GM23338 (cell line): ENCODE data around the gene YWHAQ. TPM values are rescaled to one million over a fixed set of nuclear protein-coding genes. Genes with fewer than 3 reads are reported as not detected.
"Not testable (repeated sequence)": the region's sequence is repeated elsewhere in the genome, so short reads cannot be mapped to it uniquely, and the experiment has no call there.

Experiments
- ATAC-seq: fragments of 200-7000 bp; cut with Tn5 transposase; 3 replicates; pipeline ENCODE4 v1.9.1; 2020
- DNase-seq: peaks from one replicate; pipeline ENCODE4 v3.0.0-alpha.2; 2015; ENCODE audit warnings: low spot score
- H2AFZ ChIP-seq: fragments of 200-600 bp; sonication (generic); 2 replicates; pipeline ENCODE4 v1.8.0; 2016; ENCODE audit warnings: antibody characterized with exemption, mild to moderate bottlenecking, moderate library complexity
- H3F3A ChIP-seq: fragments of 200-600 bp; sonication (generic); replicated peaks from 2 replicates; pipeline ENCODE4 v1.8.0; 2017; ENCODE audit warnings: antibody characterized with exemption, mixed run types, low read depth
- H3K27ac ChIP-seq: fragments of 200-600 bp; sonication (generic); 2 replicates; pipeline ENCODE4 v1.6.1; 2016; ENCODE audit warnings: low read depth
- H3K27me3 ChIP-seq: fragments of 200-600 bp; sonication (generic); 2 replicates; pipeline ENCODE4 v1.8.0; 2016; ENCODE audit warnings: mild to moderate bottlenecking, mixed run types, moderate library complexity; ENCODE audit not compliant: insufficient read depth
- H3K36me3 ChIP-seq: fragments of 200-600 bp; sonication (generic); 2 replicates; pipeline ENCODE4 v1.8.0; 2016; ENCODE audit warnings: mild to moderate bottlenecking; ENCODE audit not compliant: insufficient read depth
- H3K4me1 ChIP-seq: fragments of 200-600 bp; sonication (generic); 2 replicates; pipeline ENCODE4 v1.8.0; 2016; ENCODE audit warnings: mild to moderate bottlenecking, moderate library complexity; ENCODE audit not compliant: insufficient read depth
- H3K4me2 ChIP-seq: fragments of 200-600 bp; sonication (generic); 2 replicates; pipeline ENCODE4 v1.7.1; 2017; ENCODE audit warnings: mixed run types
- H3K4me3 ChIP-seq: fragments of 200-600 bp; sonication (generic); 2 replicates; pipeline ENCODE4 v1.6.1; 2016; ENCODE audit warnings: mixed run types
- H3K79me2 ChIP-seq: fragments of 200-600 bp; sonication (generic); replicated peaks from 2 replicates; pipeline ENCODE4 v1.8.0; 2017; ENCODE audit warnings: mild to moderate bottlenecking; ENCODE audit not compliant: insufficient read depth
- H3K9me2 ChIP-seq: fragments of 200-600 bp; sonication (generic); 2 replicates; pipeline ENCODE4 v1.8.0; 2017; ENCODE audit not compliant: insufficient read depth
- H4K20me1 ChIP-seq: fragments of 200-600 bp; sonication (generic); replicated peaks from 2 replicates; pipeline ENCODE4 v1.8.0; 2017; ENCODE audit warnings: mild to moderate bottlenecking; ENCODE audit not compliant: insufficient read depth
- H3K27ac Mint-ChIP-seq: 2 replicates; pipeline ENCODE4 v1.8.0; 2020; ENCODE audit warnings: inconsistent platforms, mild to moderate bottlenecking, moderate library complexity, mixed read lengths
- H3K27me3 Mint-ChIP-seq: 3 replicates; pipeline ENCODE4 v1.8.0; 2022; ENCODE audit warnings: low read depth, mild to moderate bottlenecking, moderate library complexity, mixed read lengths, inconsistent platforms; ENCODE audit not compliant: insufficient read depth, poor library complexity
- H3K36me3 Mint-ChIP-seq: 3 replicates; pipeline ENCODE4 v1.8.0; 2021; ENCODE audit warnings: low read depth, mild to moderate bottlenecking, inconsistent platforms, moderate library complexity, mixed read lengths
- H3K4me1 Mint-ChIP-seq: 3 replicates; pipeline ENCODE4 v1.8.0; 2020; ENCODE audit warnings: mild to moderate bottlenecking, inconsistent platforms, mixed read lengths
- H3K4me3 Mint-ChIP-seq: 3 replicates; pipeline ENCODE4 v1.8.0; 2021; ENCODE audit warnings: moderate library complexity, mild to moderate bottlenecking, inconsistent platforms, mixed read lengths
- H3K9me3 Mint-ChIP-seq: 3 replicates; pipeline ENCODE4 v1.8.0; 2020; ENCODE audit warnings: moderate library complexity, mild to moderate bottlenecking, inconsistent platforms, mixed read lengths
- CTCF ChIP-seq, 2 experiments: fragments of 200-600 bp in 1 of 2; sonication (generic) in 1 of 2; conservative IDR thresholded peaks; 2 replicates each; pipeline versions ENCODE4 v1.5.1 to v1.6.1; 2016 to 2017; ENCODE audit warnings: antibody characterized with exemption in 2 of 2, low read depth in 2 of 2, mild to moderate bottlenecking in 2 of 2, moderate library complexity in 1 of 2
- ETS1 ChIP-seq: IDR thresholded peaks from 2 replicates; pipeline ENCODE4 v1.6.1; 2016; ENCODE audit warnings: antibody characterized with exemption
- JUNB ChIP-seq: IDR thresholded peaks from one replicate; pipeline ENCODE4 v1.6.1; 2016; ENCODE audit warnings: antibody characterized with exemption; ENCODE audit not compliant: unreplicated experiment
- POLR2AphosphoS5 ChIP-seq: IDR thresholded peaks from 2 replicates; pipeline ENCODE4 v1.6.1; 2016; ENCODE audit warnings: antibody characterized with exemption, low read depth
- ZNF462 ChIP-seq: fragments of 250-450 bp; sonication (Bioruptor Pico); IDR thresholded peaks from 2 replicates; pipeline ENCODE4 v1.5.0; 2020; ENCODE audit warnings: mild to moderate bottlenecking, moderate library complexity
- polyA plus RNA-seq: library from polyadenylated mRNA; unstranded; fragments of >200 nt; fragmentation: Nextera tagmentation; extraction: Ambion mirVana; gene quantifications from 2 replicates; pipeline ENCODE4 v1.2.1, GENCODE V29; 2016
- total RNA-seq: library from RNA; depleted of rRNA; stranded (reverse); fragments of >200 nt; shearing (Covaris generic); gene quantifications from 2 replicates; pipeline ENCODE4 v1.2.3, GENCODE V29; 2014

Gene YWHAQ
- total and polyA plus RNA-seq, 2 experiments from 2014 or later: 295 to 464 TPM

- TF ChIP-seq ZNF462 (CRISPR knock-in tag) (no peak), ETS1 (no peak), POLR2AphosphoS5 (no peak), JUNB (no peak)
Measured at GRCh38 chr2:9613291-9613690, 17.5 kb downstream of the YWHAQ start (continued).

GRCh38 chr2:9611549-9611912, 19.3 kb downstream of the YWHAQ start:
- Histone ChIP-seq H3K4me1 (peaks cover 43% of the 10 kb centered on the region), H4K20me1 (peaks cover 96% of the 10 kb centered on the region), H3K27ac (peak overlapping the region; percentile 37), H3K79me2 (peaks cover 100% of the 10 kb centered on the region)
- peak; percentile 18; the same call in 1 of the 3 replicates for ATAC-seq
- H3K27ac Mint-ChIP-seq, H3K4me3 ChIP-seq, H3K4me2 ChIP-seq, H3K27me3 ChIP-seq, H3F3A ChIP-seq, H3K36me3 ChIP-seq, H3K36me3 Mint-ChIP-seq, DNase-seq, H3K27me3 Mint-ChIP-seq, H3K9me3 Mint-ChIP-seq, H2AFZ ChIP-seq, H3K4me3 Mint-ChIP-seq, H3K9me2 ChIP-seq: not testable (repeated sequence)
- peak; percentile 13 to 33; a peak in 3 of 4 replicates for TF ChIP-seq CTCF (conservative IDR thresholded peaks at IDR 0.05; ENCODE audit: low read depth in 2 of 2)
- peaks cover 48% of the 10 kb centered on the region for H3K4me1 Mint-ChIP-seq
